Mesendoderm (in vitro differentiated cells): ENCODE measurements around the gene EBLN2. TPM values are rescaled to one million over a fixed set of nuclear protein-coding genes. Genes with fewer than 3 reads are reported as not detected.

Experiments
- DNase-seq: peaks from one replicate; pipeline ENCODE4 v3.0.0; 2013
- H2AK5ac ChIP-seq: 2 replicates; pipeline ENCODE4 v1.6.1; 2013; ENCODE audit warnings: low read length, inconsistent platforms
- H2BK120ac ChIP-seq: 2 replicates; pipeline ENCODE4 v1.6.1; 2013; ENCODE audit warnings: low read depth, mild to moderate bottlenecking, low read length, moderate library complexity, mixed read lengths
- H2BK15ac ChIP-seq: replicated peaks from 2 replicates; pipeline ENCODE4 v1.6.1; 2013; ENCODE audit warnings: low read depth, mild to moderate bottlenecking, moderate library complexity
- H2BK5ac ChIP-seq: 2 replicates; pipeline ENCODE4 v1.6.1; 2013; ENCODE audit warnings: low read length, inconsistent platforms
- H3K18ac ChIP-seq: 2 replicates; pipeline ENCODE4 v1.6.1; 2013; ENCODE audit warnings: mild to moderate bottlenecking, low read length, mixed read lengths
- H3K23ac ChIP-seq: one replicate; pipeline ENCODE4 v1.6.1; 2013; ENCODE audit warnings: low read length
- H3K27ac ChIP-seq: 2 replicates; pipeline ENCODE4 v1.5.1; 2013; ENCODE audit warnings: low read depth, mild to moderate bottlenecking, inconsistent platforms, low read length, moderate library complexity
- H3K27me3 ChIP-seq: 2 replicates; pipeline ENCODE4 v1.6.1; 2013; ENCODE audit warnings: low read length, control low read depth, mild to moderate bottlenecking, inconsistent platforms; ENCODE audit not compliant: insufficient read depth, poor library complexity
- H3K36me3 ChIP-seq: 2 replicates; pipeline ENCODE4 v1.6.1; 2013; ENCODE audit warnings: low read length, inconsistent platforms; ENCODE audit not compliant: control insufficient read depth, insufficient read depth
- H3K4ac ChIP-seq: one replicate; pipeline ENCODE4 v1.6.1; 2013; ENCODE audit warnings: low read depth, mild to moderate bottlenecking, low read length, moderate library complexity
- H3K4me1 ChIP-seq: 2 replicates; pipeline ENCODE4 v1.6.1; 2013; ENCODE audit warnings: low read depth, low read length, inconsistent platforms; ENCODE audit not compliant: control insufficient read depth
- H3K4me2 ChIP-seq: 2 replicates; pipeline ENCODE4 v1.6.1; 2013; ENCODE audit warnings: low read length
- H3K4me3 ChIP-seq: 2 replicates; pipeline ENCODE4 v1.5.1; 2013; ENCODE audit warnings: mild to moderate bottlenecking, low read length
- H3K56ac ChIP-seq: one replicate; pipeline ENCODE4 v1.6.1; 2013; ENCODE audit warnings: low read length
- H3K79me1 ChIP-seq: 2 replicates; pipeline ENCODE4 v1.6.1; 2013; ENCODE audit warnings: low read length, inconsistent platforms
- H3K79me2 ChIP-seq: 2 replicates; pipeline ENCODE4 v1.6.1; 2013; ENCODE audit warnings: mild to moderate bottlenecking, low read length; ENCODE audit not compliant: control insufficient read depth, insufficient read depth
- H3K9ac ChIP-seq: 2 replicates; pipeline ENCODE4 v1.6.1; 2013; ENCODE audit warnings: low read length, inconsistent platforms
- H4K5ac ChIP-seq: one replicate; pipeline ENCODE4 v1.6.1; 2013; ENCODE audit warnings: low read length
- H4K8ac ChIP-seq: one replicate; pipeline ENCODE4 v1.6.1; 2013; ENCODE audit warnings: low read depth, mild to moderate bottlenecking, control low read depth, low read length, moderate library complexity
- WGBS: extraction: QIAGEN DNeasy Blood & Tissue Kit; methylation state at CpG from one replicate; pipeline ENCODE4 v1.1.7; 2013; ENCODE audit warnings: low lambda C conversion rate, missing lambda C conversion rate; ENCODE audit not compliant: insufficient coverage; ENCODE audit errors: extremely low coverage; 5-methylcytosine and 5-hydroxymethylcytosine counted together
- polyA plus RNA-seq, 2 experiments: library from polyadenylated mRNA; stranded (reverse); fragments of 200-250 nt; gene quantifications; one replicate each; pipeline ENCODE4 v1.2.3, GENCODE V29; 2013

Gene EBLN2
- 2.6 TPM for polyA plus RNA-seq (2013, experiment 1 of 2)
- 2.4 TPM for polyA plus RNA-seq (2013, experiment 2 of 2)

- no peak within 1 kb of the TSS for H3K23ac ChIP-seq
- H3K79me1 ChIP-seq = peaks cover 7% of the 10 kb centered on the region
- peaks cover 5% of the 10 kb centered on the region for H3K36me3 ChIP-seq
- H3K18ac ChIP-seq = no peak within 1 kb of the TSS
- H2BK15ac ChIP-seq = no peak within 1 kb of the TSS
- H3K79me2 ChIP-seq = peaks cover 7% of the 10 kb centered on the region
- H4K8ac ChIP-seq = no peak within 1 kb of the TSS
- H2BK5ac ChIP-seq = no peak within 1 kb of the TSS
- no peaks in the 10 kb centered on the region for H3K4me1 ChIP-seq
- H3K4ac ChIP-seq = no peak within 1 kb of the TSS
- H4K5ac ChIP-seq = no peak within 1 kb of the TSS
- no peak within 1 kb of the TSS for H2AK5ac ChIP-seq
- no peak for DNase-seq
- no peaks in the 10 kb centered on the region for H3K27me3 ChIP-seq
- no peak within 1 kb of the TSS for H3K56ac ChIP-seq
- no peak within 1 kb of the TSS for H3K9ac ChIP-seq
- H3K4me3 ChIP-seq = no peak within 1 kb of the TSS
- no peak within 1 kb of the TSS for H3K27ac ChIP-seq
- H3K4me2 ChIP-seq = no peak within 1 kb of the TSS
- WGBS = no CpG with 5 or more reads among the region's 2 CpGs
- H2BK120ac ChIP-seq = no peak within 1 kb of the TSS
Measured at GRCh38 chr3:73061416-73061815, at the start of gene EBLN2. Gene EBLN2, plus strand, starts transcription at chr3:73061659. Its CDS starts 423 bp downstream, at chr3:73062082.

GRCh38 chr3:73018298-73018697, 43.2 kb upstream of the EBLN2 start:
- no peak overlapping the region for H3K56ac ChIP-seq
- H4K5ac ChIP-seq = no peak overlapping the region
- H3K23ac ChIP-seq = no peak overlapping the region
- H2BK120ac ChIP-seq = no peak overlapping the region
- no peak overlapping the region for H3K4me2 ChIP-seq
- H3K79me2 ChIP-seq = peaks cover 87% of the 10 kb centered on the region
- no peak overlapping the region for H2BK5ac ChIP-seq
- no peak for DNase-seq
- no peak overlapping the region for H3K18ac ChIP-seq
- no peaks in the 10 kb centered on the region for H3K36me3 ChIP-seq
- no peaks in the 10 kb centered on the region for H3K79me1 ChIP-seq
- no peak overlapping the region for H3K4ac ChIP-seq
- H3K4me1 ChIP-seq = no peaks in the 10 kb centered on the region
- no peak overlapping the region for H3K9ac ChIP-seq
- no peak overlapping the region for H3K4me3 ChIP-seq
- H3K27ac ChIP-seq = no peak overlapping the region
- H4K8ac ChIP-seq = no peak overlapping the region
- WGBS = no CpG with 5 or more reads among the region's 4 CpGs
- H2BK15ac ChIP-seq = no peak overlapping the region
- no peak overlapping the region for H2AK5ac ChIP-seq
- no peaks in the 10 kb centered on the region for H3K27me3 ChIP-seq

GRCh38 chr3:73018790-73019441, 42.5 kb upstream of the EBLN2 start:
- Histone ChIP-seq H3K56ac (no peak overlapping the region), H3K23ac (no peak overlapping the region), H3K79me1 (no peaks in the 10 kb centered on the region), H3K27ac (no peak overlapping the region), H4K5ac (no peak overlapping the region), H2BK120ac (no peak overlapping the region), H3K79me2 (peaks cover 82% of the 10 kb centered on the region), H3K4me3 (no peak overlapping the region), H2BK5ac (no peak overlapping the region), H2AK5ac (no peak overlapping the region), H2BK15ac (no peak overlapping the region), H3K4me1 (no peaks in the 10 kb centered on the region), H3K27me3 (no peaks in the 10 kb centered on the region), H3K9ac (no peak overlapping the region), H3K36me3 (no peaks in the 10 kb centered on the region), H4K8ac (no peak overlapping the region), H3K18ac (no peak overlapping the region), H3K4ac (no peak overlapping the region), H3K4me2 (no peak overlapping the region)
- no peak for DNase-seq
- WGBS = no CpG with 5 or more reads among the region's 5 CpGs

- H2BK5ac ChIP-seq = no peak overlapping the region
- H3K4me2 ChIP-seq = no peak overlapping the region
- H2BK120ac ChIP-seq = no peak overlapping the region
- H3K79me1 ChIP-seq = peaks cover 2% of the 10 kb centered on the region
- no peak overlapping the region for H2AK5ac ChIP-seq
- no peak for DNase-seq
- H2BK15ac ChIP-seq = no peak overlapping the region
- H3K27ac ChIP-seq = no peak overlapping the region
- H4K8ac ChIP-seq = no peak overlapping the region
- no peaks in the 10 kb centered on the region for H3K4me1 ChIP-seq
- no peak overlapping the region for H3K18ac ChIP-seq
- no CpG with 5 or more reads among the region's 4 CpGs for WGBS
- H3K4me3 ChIP-seq = no peak overlapping the region
- H3K9ac ChIP-seq = no peak overlapping the region
- H3K56ac ChIP-seq = no peak overlapping the region
- no peaks in the 10 kb centered on the region for H3K36me3 ChIP-seq
- H3K23ac ChIP-seq = no peak overlapping the region
- H3K79me2 ChIP-seq = peaks cover 81% of the 10 kb centered on the region
- no peaks in the 10 kb centered on the region for H3K27me3 ChIP-seq
- no peak overlapping the region for H4K5ac ChIP-seq
- no peak overlapping the region for H3K4ac ChIP-seq
Measured at GRCh38 chr3:73021301-73021835, 40.1 kb upstream of the EBLN2 start.

GRCh38 chr3:73024836-73025235, 36.6 kb upstream of the EBLN2 start:
- Histone ChIP-seq H3K23ac (no peak overlapping the region), H3K56ac (no peak overlapping the region), H4K5ac (no peak overlapping the region), H3K27me3 (no peaks in the 10 kb centered on the region), H3K18ac (peak overlapping the region; percentile 68), H2BK120ac (no peak overlapping the region), H3K79me1 (peaks cover 2% of the 10 kb centered on the region), H2BK15ac (no peak overlapping the region), H3K36me3 (no peaks in the 10 kb centered on the region), H3K4me3 (no peak overlapping the region), H3K4ac (no peak overlapping the region), H3K79me2 (peaks cover 85% of the 10 kb centered on the region), H2AK5ac (no peak overlapping the region), H3K4me2 (no peak overlapping the region), H2BK5ac (no peak overlapping the region), H3K27ac (no peak overlapping the region), H4K8ac (no peak overlapping the region), H3K4me1 (peaks cover 3% of the 10 kb centered on the region), H3K9ac (no peak overlapping the region)
- DNase-seq = peak; percentile 67
